CD14-positive monocyte (primary cell): Measurements from ENCODE around the gene YBX3. TPM values are rescaled to one million over a fixed set of nuclear protein-coding genes. Genes with fewer than 3 reads are reported as not detected.

Source experiments
- DNase-seq, 3 donors: peaks; one replicate each; pipeline ENCODE4 v3.0.0-alpha.2; 2011 to 2022
- H2AFZ ChIP-seq: 2 replicates; pipeline ENCODE4 v1.6.0; 2012; ENCODE audit warnings: mild to moderate bottlenecking, low read depth, low read length, inconsistent platforms; ENCODE audit not compliant: insufficient read depth, poor library complexity, severe bottlenecking
- H3K27ac ChIP-seq, 2 donors: 1 replicate in 1 of 2; 2 replicates in 1 of 2; pipeline ENCODE4 v1.5.1; 2012 to 2013; ENCODE audit warnings: low read length in 2 of 2, control low read depth in 1 of 2, inconsistent platforms in 1 of 2, low read depth in 1 of 2, mild to moderate bottlenecking in 1 of 2
- H3K27me3 ChIP-seq, 2 donors: one replicate each; pipeline versions ENCODE4 v1.6.0 to v1.6.1; 2011 to 2013; ENCODE audit warnings: low read length in 2 of 2; ENCODE audit not compliant: control insufficient read depth in 2 of 2, insufficient read depth in 2 of 2
- H3K36me3 ChIP-seq, 2 donors: replicated peaks in 1 of 2; 1 replicate in 1 of 2; 2 replicates in 1 of 2; pipeline versions ENCODE4 v1.5.1 to v1.6.1; 2012 to 2013; ENCODE audit warnings: low read length in 2 of 2, control low read depth in 1 of 2, inconsistent platforms in 1 of 2, mild to moderate bottlenecking in 1 of 2; ENCODE audit not compliant: insufficient read depth in 2 of 2, control insufficient read depth in 1 of 2
- H3K4me1 ChIP-seq, 2 donors: 1 replicate in 1 of 2; 2 replicates in 1 of 2; pipeline versions ENCODE4 v1.5.1 to v1.6.1; 2012 to 2013; ENCODE audit warnings: low read length in 2 of 2, control low read depth in 1 of 2, inconsistent platforms in 1 of 2, mild to moderate bottlenecking in 1 of 2, moderate library complexity in 1 of 2; ENCODE audit not compliant: insufficient read depth in 2 of 2, control insufficient read depth in 1 of 2
- H3K4me2 ChIP-seq: replicated peaks from 2 replicates; pipeline ENCODE3; 2012; ENCODE audit warnings: low read length, moderate library complexity, mild to moderate bottlenecking; ENCODE audit not compliant: poor library complexity, severe bottlenecking; ENCODE audit errors: extremely low read depth
- H3K4me3 ChIP-seq, 3 experiments: fragments of 200-600 bp in 1 of 3; sonication (generic) in 1 of 3; replicated peaks in 1 of 3; 1 replicate in 2 of 3; 2 replicates in 1 of 3; pipeline ENCODE4 v1.5.1; 2011 to 2013; ENCODE audit warnings: low read length in 3 of 3, mild to moderate bottlenecking in 3 of 3, control low read depth in 2 of 3, low read depth in 2 of 3, inconsistent platforms in 1 of 3, moderate library complexity in 1 of 3
- H3K79me2 ChIP-seq: 2 replicates; pipeline ENCODE4 v1.6.0; 2012; ENCODE audit warnings: mild to moderate bottlenecking, control low read depth, inconsistent platforms, low read length, moderate library complexity; ENCODE audit not compliant: insufficient read depth
- H3K9ac ChIP-seq: 2 replicates; pipeline ENCODE4 v1.6.0; 2017; ENCODE audit warnings: low read length, mild to moderate bottlenecking; ENCODE audit not compliant: insufficient read depth, poor library complexity, severe bottlenecking
- H3K9me3 ChIP-seq, 2 donors: replicated peaks in 1 of 2; 1 replicate in 1 of 2; 2 replicates in 1 of 2; pipeline versions ENCODE4 v1.5.1 to v1.6.1; 2012 to 2013; ENCODE audit warnings: low read length in 2 of 2, control low read depth in 1 of 2; ENCODE audit not compliant: control insufficient read depth in 1 of 2, insufficient read depth in 1 of 2
- H4K20me1 ChIP-seq: 2 replicates; pipeline ENCODE4 v1.6.0; 2012; ENCODE audit warnings: mild to moderate bottlenecking, low read length, control low read depth, moderate library complexity; ENCODE audit not compliant: insufficient read depth
- H3K27ac Mint-ChIP-seq, 7 donors: one replicate each; pipeline ENCODE4 v1.8.0; 2020; ENCODE audit warnings: mild to moderate bottlenecking in 7 of 7, mixed read lengths in 7 of 7, moderate library complexity in 6 of 7, inconsistent platforms in 2 of 7
- H3K27me3 Mint-ChIP-seq, 3 donors: one replicate each; pipeline ENCODE4 v1.8.0; 2021 to 2022; ENCODE audit warnings: low read depth in 3 of 3, mild to moderate bottlenecking in 3 of 3, mixed read lengths in 3 of 3, moderate library complexity in 3 of 3, inconsistent platforms in 1 of 3
- H3K36me3 Mint-ChIP-seq, 2 donors: one replicate each; pipeline ENCODE4 v1.8.0; 2020; ENCODE audit warnings: mixed read lengths in 2 of 2, inconsistent platforms in 1 of 2, mild to moderate bottlenecking in 1 of 2
- H3K4me1 Mint-ChIP-seq: one replicate; pipeline ENCODE4 v1.8.0; 2020; ENCODE audit warnings: mild to moderate bottlenecking, mixed read lengths
- H3K4me3 Mint-ChIP-seq, 2 donors: one replicate each; pipeline ENCODE4 v1.8.0; 2020; ENCODE audit warnings: mild to moderate bottlenecking in 2 of 2, mixed read lengths in 2 of 2, moderate library complexity in 1 of 2
- H3K9me3 Mint-ChIP-seq, 7 donors: one replicate each; pipeline ENCODE4 v1.8.0; 2020 to 2022; ENCODE audit warnings: mixed read lengths in 7 of 7, mild to moderate bottlenecking in 6 of 7, moderate library complexity in 6 of 7, inconsistent platforms in 2 of 7
- CTCF ChIP-seq: fragments of 200-600 bp; IDR thresholded peaks from one replicate; pipeline ENCODE4 v1.8.0; 2022; ENCODE audit warnings: antibody characterized with exemption, mild to moderate bottlenecking
- WGBS: methylation state at CpG from one replicate; pipeline ENCODE4 v1.1.5; 2013; ENCODE audit warnings: missing lambda C conversion rate; ENCODE audit not compliant: insufficient coverage; 5-methylcytosine and 5-hydroxymethylcytosine counted together
- intact Hi-C, 2 donors: fragments of 100-400 bp; cut with micrococcal nuclease; formaldehyde crosslinking; loops; one replicate each; pipeline versions ENCODE4 v1.15.0 to v1.15.1; 2023
- polyA plus RNA-seq, 3 donors: library from polyadenylated mRNA; depleted of rRNA in 1 of 3; unstranded in 2 of 3; stranded (reverse) in 1 of 3; fragments of 300-500 nt in 2 of 3; fragments of >200 nt in 1 of 3; fragmentation: Illumina TruSeq in 2 of 3; gene quantifications; 1 replicate in 2 of 3; 2 replicates in 1 of 3; pipeline ENCODE4 v1.2.3, GENCODE V29; 2012 to 2021

Gene YBX3
- polyA plus RNA-seq, 3 donors, result 104 to 203 (median 131) TPM

GRCh38 chr12:10730559-10730958 is 7.4 kb upstream of the YBX3 start:
- no peak for TF ChIP-seq CTCF
- H4K20me1 ChIP-seq, result no peaks in the 10 kb centered on the region
- no peak overlapping the region for H3K4me3 ChIP-seq
- H3K36me3 ChIP-seq, result no peaks in the 10 kb centered on the region
- H3K27me3 ChIP-seq, result peaks cover 0 to 2% of the 10 kb centered on the region in 2 donors
- intact Hi-C loops, result no loop called here
- Mint-ChIP-seq H3K4me1 (no peaks in the 10 kb centered on the region), H3K9me3 (peaks cover 0 to 2% (median 0%) of the 10 kb centered on the region in 7 donors), H3K4me3 (no peak overlapping the region), H3K27ac (no peak overlapping the region), H3K27me3 (peaks cover under 1 to 7% (median 2%) of the 10 kb centered on the region in 3 donors), H3K36me3 (no peaks in the 10 kb centered on the region)
- no peak overlapping the region for H3K9ac ChIP-seq
- no peaks in the 10 kb centered on the region for H3K79me2 ChIP-seq
- no peak for DNase-seq
- H3K27ac ChIP-seq, result no peak overlapping the region
- H3K4me2 ChIP-seq, result no peak overlapping the region
- H3K9me3 ChIP-seq, result no peaks in the 10 kb centered on the region
- no peak overlapping the region for H2AFZ ChIP-seq
- no peaks in the 10 kb centered on the region for H3K4me1 ChIP-seq

- H3K9me3 ChIP-seq, result no peaks in the 10 kb centered on the region
- Mint-ChIP-seq H3K4me3 (no peak overlapping the region), H3K4me1 (peaks cover 11% of the 10 kb centered on the region), H3K27ac (no peak overlapping the region), H3K9me3 (peaks cover 0 to 1% (median 0%) of the 10 kb centered on the region in 7 donors), H3K27me3 (peaks cover 13 to 25% (median 17%) of the 10 kb centered on the region in 3 donors), H3K36me3 (peaks cover 0 to 2% of the 10 kb centered on the region in 2 donors)
- 85% methylated on average over 2 of the region's 3 CpGs for WGBS
- H3K4me1 ChIP-seq, result peaks cover 9 to 11% of the 10 kb centered on the region in 2 donors
- H3K4me2 ChIP-seq, result no peak overlapping the region
- H3K79me2 ChIP-seq, result peaks cover 8% of the 10 kb centered on the region
- no peak overlapping the region for H2AFZ ChIP-seq
- H3K36me3 ChIP-seq, result no peaks in the 10 kb centered on the region
- peaks cover 10 to 12% of the 10 kb centered on the region in 2 donors for H3K27me3 ChIP-seq
- no peak for DNase-seq
- H3K9ac ChIP-seq, result no peak overlapping the region
- intact Hi-C loops, result loop anchor here in 1 of 2 donors (10.0 kb wide), 1 partner anchor 113 kb away; the partner anchor contains the start of gene MAGOHB
- no peak for TF ChIP-seq CTCF
- H3K27ac ChIP-seq, result no peak overlapping the region
- H4K20me1 ChIP-seq, result no peaks in the 10 kb centered on the region
- no peak overlapping the region for H3K4me3 ChIP-seq
These were observed 5.0 kb upstream of the YBX3 start for GRCh38 chr12:10728091-10728490.
